Measurements from ENCODE around the gene RBBP6. TPM values are rescaled to one million over a fixed set of nuclear protein-coding genes. Genes with fewer than 3 reads are reported as not detected.

Gene RBBP6
- total and polyA plus RNA-seq, 9 of the 15 experiments (the other 6 are each of a cell fraction or from before 2014, with no cell fraction given): 19.2 to 76.6 (median 42.7) TPM

- CTCF ChIA-PET (ENCODE audit: low intra/inter-chr PET ratio): no interaction called here
Measured at GRCh38 chr16:24577167-24577566, 37.8 kb downstream of the RBBP6 start.

DNA sequence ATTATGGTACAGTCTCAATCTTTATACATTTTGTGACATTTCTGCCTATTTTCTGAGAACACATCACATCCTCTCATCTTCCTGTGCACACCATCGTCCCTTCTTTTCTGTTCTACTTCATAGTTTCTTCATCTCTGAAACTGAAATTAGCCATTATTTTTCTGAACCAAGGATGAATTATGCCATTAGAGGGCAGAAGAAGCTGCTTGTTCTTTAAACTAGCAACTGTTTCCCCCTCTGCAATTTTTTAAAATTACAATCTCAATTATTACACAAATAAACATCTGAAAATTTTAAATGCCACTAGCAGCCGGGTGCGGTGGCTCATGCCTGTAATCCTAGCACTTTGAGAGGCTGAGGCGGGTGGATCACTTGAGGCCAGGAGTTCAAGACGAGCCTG lies 41.3 kb downstream of the RBBP6 start:
- TF ChIP-seq CTCF (IDR thresholded peaks at IDR 0.05 in 2 of 3, conservative IDR thresholded peaks at IDR 0.05 in 1 of 3; ENCODE audit: insufficient read depth in 2 of 3, low read depth in 1 of 3, low read length in 3 of 3) (0 out of 6 replicates have a peak, but pooled peaks of 1 of the 3 experiments have one; percentile 6), RAD21 (CRISPR knock-in tag; conservative IDR thresholded peaks at IDR 0.05 in 1 of 2, IDR thresholded peaks at IDR 0.05 in 1 of 2) (0 out of 4 replicates have a peak, but pooled peaks of 1 of the 2 experiments have one; percentile 32), SRF (CRISPR knock-in tag; IDR thresholded peaks at IDR 0.05) (no peak)
- no peak overlapping the region for H3K27ac ChIP-seq (ENCODE audit: extremely low read depth, low read depth, low read length)
- no peaks in the 10 kb centered on the region for H3K79me2 ChIP-seq (ENCODE audit: control insufficient read depth, insufficient read depth, low read length)
- CTCF ChIA-PET (ENCODE audit: low intra/inter-chr PET ratio): no interaction called here
- ATAC-seq (no peak), DNase-seq (ENCODE audit: extremely low read depth in 1 of 4, low spot score in 3 of 4) (no peak), FAIRE-seq (no peak)
- intact Hi-C loops (cut with micrococcal nuclease) (no loop called here), in situ Hi-C loops (cut with MboI) (no loop called here)
- no peak overlapping the region for H3K4me3 ChIP-seq
- no peak overlapping the region for H3K4me2 ChIP-seq (ENCODE audit: insufficient read depth, low read length)
- POLR2A ChIA-PET: interaction anchor here (0.8 to 1.6 kb wide), 3 partner anchors 8 to 41 kb away, joined by 3 read pairs; partner anchors contain the start of gene RBBP6
- BruUV-seq (replicated peaks): no TSS peak
- H3K36me3 ChIP-seq (ENCODE audit: control insufficient read depth, insufficient read depth, low read length): no peaks in the 10 kb centered on the region
- no peaks in the 10 kb centered on the region for H3K4me1 ChIP-seq (replicated peaks in 1 of 2; ENCODE audit: control insufficient read depth in 2 of 2, insufficient read depth in 2 of 2, low read length in 2 of 2)
- 2% methylated on average over 5 of the region's 5 CpGs for WGBS (ENCODE audit: insufficient coverage, low coverage, missing lambda C conversion rate)
- H3K9ac ChIP-seq (ENCODE audit: insufficient read depth in 1 of 2, low read depth in 2 of 2, low read length in 2 of 2): no peak overlapping the region
- no peaks in the 10 kb centered on the region for H3K9me1 ChIP-seq (ENCODE audit: control insufficient read depth, insufficient read depth, low read length)
- peaks cover 10 to 15% of the 10 kb centered on the region in 2 experiments for H3K27me3 ChIP-seq (ENCODE audit: control insufficient read depth in 2 of 2, insufficient read depth in 2 of 2, low read length in 2 of 2)
- H2AFZ ChIP-seq (ENCODE audit: low read depth, low read length): no peak overlapping the region
- no peaks in the 10 kb centered on the region for H3K9me3 ChIP-seq (replicated peaks; ENCODE audit: control insufficient read depth, insufficient read depth, low read depth, low read length)
- H4K20me1 ChIP-seq (replicated peaks; ENCODE audit: control insufficient read depth, insufficient read depth, low read length): no peaks in the 10 kb centered on the region

More at GRCh38 chr16:24577167-24577566, 37.8 kb downstream of the RBBP6 start:
- H3K4me1 ChIP-seq (replicated peaks in 1 of 2; ENCODE audit: control insufficient read depth in 2 of 2, insufficient read depth in 2 of 2, low read length in 2 of 2): no peaks in the 10 kb centered on the region
- no peak overlapping the region for H3K4me2 ChIP-seq (ENCODE audit: insufficient read depth, low read length)
- H3K9ac ChIP-seq (ENCODE audit: insufficient read depth in 1 of 2, low read depth in 2 of 2, low read length in 2 of 2): no peak overlapping the region
- H4K20me1 ChIP-seq (replicated peaks; ENCODE audit: control insufficient read depth, insufficient read depth, low read length): no peaks in the 10 kb centered on the region
- POLR2A ChIA-PET: interaction anchor here (0.6 to 1.9 kb wide), 5 partner anchors 9 to 1189 kb away, joined by 3 to 5 read pairs (median 3); no protein-coding TSS in a partner anchor
- in situ Hi-C loops (cut with MboI) (no loop called here), intact Hi-C loops (cut with micrococcal nuclease) (no loop called here)
- BruUV-seq (replicated peaks): no TSS peak
- TF ChIP-seq TFAP4 (CRISPR knock-in tag; IDR thresholded peaks at IDR 0.05; ENCODE audit: borderline replicate concordance): 0 out of 2 replicates have a peak, but pooled peaks have one; percentile 11
- TF ChIP-seq CBFA2T3 (IDR thresholded peaks at IDR 0.05): 0 out of 2 replicates have a peak, but pooled peaks have one; percentile 5
- no peak for TF ChIP-seq HDAC8 (tag; IDR thresholded peaks at IDR 0.05)
- no peaks in the 10 kb centered on the region for H3K9me1 ChIP-seq (ENCODE audit: control insufficient read depth, insufficient read depth, low read length)
- H3K9me3 ChIP-seq (replicated peaks; ENCODE audit: control insufficient read depth, insufficient read depth, low read depth, low read length): no peaks in the 10 kb centered on the region
- no peak overlapping the region for H2AFZ ChIP-seq (ENCODE audit: low read depth, low read length)
- H3K36me3 ChIP-seq (ENCODE audit: control insufficient read depth, insufficient read depth, low read length): peaks cover 3% of the 10 kb centered on the region; the same call in 1 of the 3 replicates
- no peaks in the 10 kb centered on the region for H3K79me2 ChIP-seq (ENCODE audit: control insufficient read depth, insufficient read depth, low read length)
- H3K27me3 ChIP-seq (ENCODE audit: control insufficient read depth in 2 of 2, insufficient read depth in 2 of 2, low read length in 2 of 2): peaks cover 3 to 6% of the 10 kb centered on the region in 2 experiments; a peak in 4 of 5 replicates
- ATAC-seq: no peak
- 33% methylated on average over 11 of the region's 11 CpGs for WGBS (ENCODE audit: insufficient coverage, low coverage, missing lambda C conversion rate)
- DNase-seq (ENCODE audit: extremely low read depth in 1 of 4, low spot score in 3 of 4): no peak
- H3K27ac ChIP-seq (ENCODE audit: extremely low read depth, low read depth, low read length): no peak overlapping the region
- no peak for FAIRE-seq
- no peak overlapping the region for H3K4me3 ChIP-seq
